HCT116 (cell line): ENCODE measurements around the gene TCF7L1. TPM values are rescaled to one million over a fixed set of nuclear protein-coding genes. Genes with fewer than 3 reads are reported as not detected.

ENCODE experiments used
- ATAC-seq: fragments of 200-7000 bp; cut with Tn5 transposase; 2 replicates; pipeline ENCODE4 v1.9.1; 2020; ENCODE audit warnings: mild to moderate bottlenecking, moderate library complexity
- BruUV-seq: library from RNA; stranded (reverse); fragments of 400-500 nt; replicated peaks from 2 replicates; lab custom pipeline; 2021; lab: Mats Ljungman, UMichigan
- CTCF ChIA-PET: fragments of 300-600 bp; sonication (Branson Sonifier 250); formaldehyde crosslinking; loops from one replicate; lab custom pipeline; 2021; ENCODE audit warnings: antibody characterized with exemption; lab: Charles Lee
- POLR2A ChIA-PET: fragments of 300-600, 350-600 bp; sonication (Branson Sonifier 250); formaldehyde crosslinking; loops from one replicate; lab custom pipeline; 2021; ENCODE audit warnings: antibody characterized with exemption; lab: Charles Lee
- RAD21 ChIA-PET, 2 experiments: fragments of 300-600 bp; sonication (Branson Sonifier 250); formaldehyde crosslinking; loops; one replicate each; lab custom pipeline; 2023; ENCODE audit warnings: low total read pairs in 2 of 2; ENCODE audit not compliant: uncharacterized antibody in 2 of 2, unreplicated experiment in 2 of 2, low non-redundant PET in 1 of 2; lab: Charles Lee
- DNase-seq: peaks from one replicate; pipeline ENCODE4 v3.0.0-alpha.2; 2010; ENCODE audit warnings: low read depth, low spot score
- H2AFZ ChIP-seq: fragments of 200-600 bp; shearing (Covaris generic), sonication (generic); 2 replicates; pipeline ENCODE4 v1.6.1; 2017; ENCODE audit warnings: low read depth, mixed run types, mixed read lengths, antibody characterized with exemption, low read length; ENCODE audit not compliant: poor library complexity, severe bottlenecking
- H3K27ac ChIP-seq: 2 replicates; pipeline ENCODE4 v1.5.1; 2012; ENCODE audit warnings: low read depth, low read length
- H3K27me3 ChIP-seq: fragments of 200-600 bp; sonication (generic); 2 replicates; pipeline ENCODE4 v1.6.1; 2016; ENCODE audit warnings: mixed run types, low read length, mixed read lengths; ENCODE audit not compliant: insufficient read depth
- H3K36me3 ChIP-seq, 2 experiments: fragments of 200-500 bp in 1 of 2; fragments of 200-600 bp in 1 of 2; sonication (Bioruptor generic) in 1 of 2; sonication (generic) in 1 of 2; 2 replicates each; pipeline versions ENCODE4 v1.5.1 to v1.6.1; 2014 to 2016; ENCODE audit warnings: low read length in 2 of 2, inconsistent platforms in 1 of 2, mixed read lengths in 1 of 2, mixed run types in 1 of 2; ENCODE audit not compliant: insufficient read depth in 2 of 2, control insufficient read depth in 1 of 2
- H3K4me1 ChIP-seq, 2 experiments: fragments of 200-600 bp in 1 of 2; sonication (generic) in 1 of 2; 2 replicates each; pipeline versions ENCODE4 v1.5.1 to v1.6.1; 2012 to 2017; ENCODE audit warnings: low read length in 2 of 2, inconsistent platforms in 1 of 2, mild to moderate bottlenecking in 1 of 2, mixed read lengths in 1 of 2, mixed run types in 1 of 2, moderate library complexity in 1 of 2; ENCODE audit not compliant: insufficient read depth in 2 of 2, control insufficient read depth in 1 of 2
- H3K4me2 ChIP-seq: fragments of 200-600 bp; sonication (generic); 2 replicates; pipeline ENCODE4 v1.6.1; 2017; ENCODE audit warnings: mixed run types, low read length, mixed read lengths
- H3K4me3 ChIP-seq, 2 experiments: fragments of 200-600 bp in 1 of 2; sonication (generic) in 1 of 2; replicated peaks in 1 of 2; 2 replicates each; pipeline ENCODE4 v1.5.1; 2011 to 2016; ENCODE audit warnings: low read length in 2 of 2, control low read depth in 1 of 2, low read depth in 1 of 2, mild to moderate bottlenecking in 1 of 2, mixed read lengths in 1 of 2, mixed run types in 1 of 2
- H3K79me2 ChIP-seq: fragments of 200-600 bp; sonication (generic); 2 replicates; pipeline ENCODE4 v1.6.1; 2017; ENCODE audit warnings: mild to moderate bottlenecking, mixed run types, low read length, moderate library complexity, mixed read lengths; ENCODE audit not compliant: insufficient read depth
- H3K9ac ChIP-seq: fragments of 200-600 bp; sonication (generic); 2 replicates; pipeline ENCODE4 v1.6.1; 2016; ENCODE audit warnings: low read length, mixed read lengths
- H3K9me2 ChIP-seq: fragments of 200-600 bp; sonication (generic), shearing (Covaris generic); 2 replicates; pipeline ENCODE4 v1.6.1; 2017; ENCODE audit warnings: mixed run types, mild to moderate bottlenecking, moderate library complexity; ENCODE audit not compliant: insufficient read depth
- H3K9me3 ChIP-seq, 2 experiments: fragments of 200-500 bp in 1 of 2; fragments of 200-600 bp in 1 of 2; sonication (Bioruptor generic) in 1 of 2; sonication (generic) in 1 of 2; 2 replicates each; pipeline ENCODE4 v1.6.1; 2014 to 2017; ENCODE audit warnings: low read length in 2 of 2, mixed read lengths in 2 of 2, inconsistent platforms in 1 of 2, low read depth in 1 of 2, mild to moderate bottlenecking in 1 of 2, mixed run types in 1 of 2, moderate library complexity in 1 of 2; ENCODE audit not compliant: control insufficient read depth in 1 of 2, insufficient read depth in 1 of 2
- H4K20me1 ChIP-seq: fragments of 200-600 bp; sonication (generic), shearing (Covaris generic); 2 replicates; pipeline ENCODE4 v1.6.1; 2017; ENCODE audit warnings: mixed run types, mild to moderate bottlenecking, moderate library complexity; ENCODE audit not compliant: insufficient read depth
- ATF3 ChIP-seq: IDR thresholded peaks from 2 replicates; pipeline ENCODE4 v1.6.1; 2012
- CBX3 ChIP-seq: IDR thresholded peaks from 2 replicates; pipeline ENCODE4 v1.6.1; 2012; ENCODE audit warnings: low read depth
- CEBPB ChIP-seq: IDR thresholded peaks from 2 replicates; pipeline ENCODE4 v1.6.1; 2012; ENCODE audit warnings: low read depth
- CTCF ChIP-seq, 3 experiments: fragments of 200-600 bp in 1 of 3; sonication (generic) in 1 of 3; IDR thresholded peaks in 2 of 3; conservative IDR thresholded peaks in 1 of 3; 2 replicates each; pipeline ENCODE4 v1.5.1; 2012 to 2017; ENCODE audit warnings: low read depth in 2 of 3, low read length in 2 of 3, antibody characterized with exemption in 1 of 3, borderline replicate concordance in 1 of 3, control low read depth in 1 of 3, mild to moderate bottlenecking in 1 of 3, mixed read lengths in 1 of 3, mixed run types in 1 of 3, moderate library complexity in 1 of 3; ENCODE audit not compliant: insufficient read depth in 1 of 3
- EGR1 ChIP-seq: IDR thresholded peaks from 2 replicates; pipeline ENCODE4 v1.6.1; 2012; ENCODE audit warnings: low read depth
- EZH2 ChIP-seq: fragments of 200-600 bp; sonication (generic); IDR thresholded peaks from 2 replicates; pipeline ENCODE4 v1.6.1; 2017; ENCODE audit warnings: antibody characterized with exemption, mixed run types
- EZH2phosphoT487 ChIP-seq: fragments of 200-600 bp; IDR thresholded peaks from 2 replicates; pipeline ENCODE4 v1.6.1; 2018; ENCODE audit warnings: antibody characterized with exemption, borderline replicate concordance
- POLR2A ChIP-seq: IDR thresholded peaks from 2 replicates; pipeline ENCODE4 v1.7.0; 2011; ENCODE audit warnings: borderline replicate concordance; ENCODE audit not compliant: insufficient read depth, insufficient read length; ENCODE audit errors: extremely low read depth
- POLR2AphosphoS5 ChIP-seq: IDR thresholded peaks from 2 replicates; pipeline ENCODE4 v1.6.1; 2011; ENCODE audit warnings: mild to moderate bottlenecking, low read depth, low read length, moderate library complexity
- RAD21 ChIP-seq: IDR thresholded peaks from 2 replicates; pipeline ENCODE4 v1.6.1; 2012; ENCODE audit warnings: low read depth, mild to moderate bottlenecking
- SIN3A ChIP-seq: IDR thresholded peaks from 2 replicates; pipeline ENCODE4 v1.6.1; 2012; ENCODE audit warnings: low read depth
- SP1 ChIP-seq: IDR thresholded peaks from 2 replicates; pipeline ENCODE4 v1.6.1; 2012; ENCODE audit warnings: low read depth
- SRF ChIP-seq: IDR thresholded peaks from 2 replicates; pipeline ENCODE4 v1.6.1; 2012; ENCODE audit warnings: low read depth
- TCF7L2 ChIP-seq: IDR thresholded peaks from 2 replicates; pipeline ENCODE4 v1.7.0; 2011; ENCODE audit warnings: borderline replicate concordance, inconsistent platforms; ENCODE audit not compliant: insufficient read depth, insufficient read length; ENCODE audit errors: extremely low read depth
- YY1 ChIP-seq: IDR thresholded peaks from 2 replicates; pipeline ENCODE4 v1.6.1; 2011; ENCODE audit warnings: low read length, low read depth, moderate library complexity, mild to moderate bottlenecking; ENCODE audit not compliant: insufficient replicate concordance; ENCODE audit errors: extremely low read depth
- ZFX ChIP-seq: fragments of 450-650 bp; IDR thresholded peaks from 2 replicates; pipeline ENCODE4 v1.6.1; 2017
- intact Hi-C: fragments of 100-400 bp; cut with micrococcal nuclease; formaldehyde crosslinking; loops from 2 replicates; pipeline ENCODE4 v1.10.0; 2022
- total RNA-seq: library from RNA; stranded (reverse); gene quantifications from one replicate; pipeline ENCODE4 v1.2.1, GENCODE V29; 2021; ENCODE audit not compliant: unreplicated experiment
- TF ChIP-seq, protein P1 (sequence below): IDR thresholded peaks from 2 replicates; pipeline ENCODE4 v1.6.1; 2012
- TF ChIP-seq, protein P2 (sequence below): IDR thresholded peaks from 2 replicates; pipeline ENCODE4 v1.6.1; 2011; ENCODE audit warnings: mild to moderate bottlenecking, low read length, moderate library complexity; ENCODE audit not compliant: insufficient replicate concordance; ENCODE audit errors: extremely low read depth

The TCF7L1 gene
- total RNA-seq, 1 experiment from 2014 or later, result 10.3 TPM

GRCh38 chr2:85184231-85184630, 51.0 kb downstream of the TCF7L1 start (continued):
- TF ChIP-seq EZH2phosphoT487 (no peak), YY1 (no peak)

- ChIA-PET POLR2A (no interaction called here), CTCF (no interaction called here), RAD21 (no interaction called here)
- no peak for ATAC-seq
- Histone ChIP-seq H3K9me2 (no peaks in the 10 kb centered on the region), H3K27ac (no peak overlapping the region), H3K9me3 (no peaks in the 10 kb centered on the region), H3K4me2 (no peak overlapping the region)
- intact Hi-C loops, result no loop called here
- TF ChIP-seq CTCF (IDR thresholded peaks at IDR 0.05 in 2 of 3, conservative IDR thresholded peaks at IDR 0.05 in 1 of 3; ENCODE audit: borderline replicate concordance in 1 of 3, insufficient read depth in 1 of 3, low read depth in 2 of 3, low read length in 2 of 3) (no peak), EZH2 (no peak), SRF (no peak), ATF3 (no peak), POLR2AphosphoS5 (no peak), YY1 (no peak), POLR2A (no peak), TCF7L2 (no peak), CBX3 (no peak), RAD21 (no peak), SIN3A (no peak), SP1 (no peak), EGR1 (no peak), EZH2phosphoT487 (no peak), CEBPB (no peak), ZFX (no peak)
- TF ChIP-seq, protein P1, sequence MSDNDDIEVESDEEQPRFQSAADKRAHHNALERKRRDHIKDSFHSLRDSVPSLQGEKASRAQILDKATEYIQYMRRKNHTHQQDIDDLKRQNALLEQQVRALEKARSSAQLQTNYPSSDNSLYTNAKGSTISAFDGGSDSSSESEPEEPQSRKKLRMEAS, result no peak
- TF ChIP-seq, protein P2, sequence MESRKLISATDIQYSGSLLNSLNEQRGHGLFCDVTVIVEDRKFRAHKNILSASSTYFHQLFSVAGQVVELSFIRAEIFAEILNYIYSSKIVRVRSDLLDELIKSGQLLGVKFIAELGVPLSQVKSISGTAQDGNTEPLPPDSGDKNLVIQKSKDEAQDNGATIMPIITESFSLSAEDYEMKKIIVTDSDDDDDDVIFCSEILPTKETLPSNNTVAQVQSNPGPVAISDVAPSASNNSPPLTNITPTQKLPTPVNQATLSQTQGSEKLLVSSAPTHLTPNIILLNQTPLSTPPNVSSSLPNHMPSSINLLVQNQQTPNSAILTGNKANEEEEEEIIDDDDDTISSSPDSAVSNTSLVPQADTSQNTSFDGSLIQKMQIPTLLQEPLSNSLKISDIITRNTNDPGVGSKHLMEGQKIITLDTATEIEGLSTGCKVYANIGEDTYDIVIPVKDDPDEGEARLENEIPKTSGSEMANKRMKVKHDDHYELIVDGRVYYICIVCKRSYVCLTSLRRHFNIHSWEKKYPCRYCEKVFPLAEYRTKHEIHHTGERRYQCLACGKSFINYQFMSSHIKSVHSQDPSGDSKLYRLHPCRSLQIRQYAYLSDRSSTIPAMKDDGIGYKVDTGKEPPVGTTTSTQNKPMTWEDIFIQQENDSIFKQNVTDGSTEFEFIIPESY, result no peak
- TF ChIP-seq, all 23 proteins: peak for 0
- no peak overlapping the region for H3K9ac ChIP-seq
- no peaks in the 10 kb centered on the region for H3K36me3 ChIP-seq
- no peaks in the 10 kb centered on the region for H3K27me3 ChIP-seq
- no peak overlapping the region for H3K4me3 ChIP-seq
- BruUV-seq, result no TSS peak
- no peak overlapping the region for H2AFZ ChIP-seq
- no peak for DNase-seq
- H4K20me1 ChIP-seq, result no peaks in the 10 kb centered on the region
- H3K4me1 ChIP-seq, result no peaks in the 10 kb centered on the region
- no peaks in the 10 kb centered on the region for H3K79me2 ChIP-seq
These were observed 51.8 kb downstream of the TCF7L1 start for GRCh38 chr2:85184990-85185389.
